Fibroblast of skin of left biceps (primary cell): Measurements from ENCODE around the gene MED15.

Experiments
- DNase-seq, 2 experiments: peaks; one replicate each; pipeline ENCODE4 v3.0.0-alpha.2; 2013; ENCODE audit warnings: low read depth in 2 of 2

Gene MED15

DNA sequence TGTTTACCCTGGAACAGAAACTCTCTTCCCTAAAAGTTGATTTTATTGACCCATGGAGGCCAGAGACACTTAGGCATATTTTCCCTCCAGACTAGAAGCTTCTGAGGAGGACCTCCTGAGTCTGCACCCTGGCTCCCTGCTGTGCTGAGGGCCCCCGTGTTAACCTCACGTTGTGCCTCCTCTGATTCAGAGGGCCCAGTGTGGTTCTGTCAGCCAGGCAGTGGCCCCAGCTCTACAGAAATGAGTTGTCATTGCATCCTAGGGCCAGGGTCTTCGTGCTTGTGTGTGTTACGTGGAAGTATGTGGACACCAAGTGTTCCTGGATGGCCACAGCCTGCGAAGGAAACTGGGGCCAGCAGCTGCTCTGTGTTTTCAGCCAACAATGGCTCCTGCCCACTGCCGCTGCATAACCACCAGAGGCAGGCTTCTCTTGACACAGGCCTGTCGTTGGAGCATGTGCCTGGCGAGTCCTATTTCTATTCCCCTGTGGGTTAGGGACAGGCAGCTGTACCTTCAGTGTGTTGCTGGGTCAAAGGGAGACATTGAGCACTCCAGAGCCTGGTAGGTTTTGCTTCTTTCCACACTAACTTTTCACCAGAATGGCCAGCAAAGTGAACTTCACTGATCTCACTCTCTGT is 44.5 kb downstream of the MED15 start:
- no peak for DNase-seq

DNA sequence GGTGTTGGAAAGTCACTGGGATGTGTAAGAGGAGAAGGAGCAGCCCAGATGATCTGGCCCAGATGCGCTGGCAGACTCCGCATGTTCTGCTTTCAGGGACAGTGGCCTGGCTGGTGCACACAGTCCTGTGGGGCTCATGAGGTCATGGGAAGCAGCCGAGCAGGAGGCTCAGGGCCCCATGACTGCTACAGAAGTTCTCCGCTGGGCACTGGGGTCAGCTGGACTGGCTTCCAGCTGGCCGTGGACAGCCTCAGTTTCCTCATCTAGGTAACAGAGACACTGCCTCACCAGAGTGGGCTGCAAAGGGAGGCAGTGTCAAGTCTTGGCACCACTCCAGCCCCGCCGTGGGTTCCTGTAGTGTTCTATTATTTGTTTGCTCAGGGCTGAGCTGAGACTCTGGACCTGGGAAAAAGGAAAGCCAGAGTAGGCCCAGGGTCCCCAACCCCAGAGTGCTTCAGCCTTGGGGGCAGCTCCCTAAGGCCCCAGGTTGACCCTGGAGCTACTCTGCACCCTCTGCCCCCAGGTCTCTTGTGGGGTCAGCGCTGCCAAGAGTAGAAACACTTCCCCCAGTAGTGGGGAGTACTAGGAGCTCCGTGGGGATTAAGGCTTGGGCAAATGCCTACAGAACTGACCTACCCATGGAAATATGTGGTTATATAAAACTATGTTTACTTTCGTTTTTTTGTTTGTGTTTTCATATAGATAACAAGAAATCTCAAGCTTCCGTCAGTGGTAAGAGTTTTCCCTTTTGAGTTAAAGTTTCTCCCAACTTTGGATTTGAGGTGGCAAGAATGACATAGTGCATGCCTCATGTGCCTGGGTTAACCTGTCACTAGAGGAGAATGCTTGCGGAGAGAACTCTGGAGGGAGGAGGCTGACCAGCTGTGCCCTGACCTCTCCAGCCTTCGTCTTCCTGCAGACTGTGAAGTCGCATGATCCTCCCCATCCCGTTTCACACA is 45.3 kb downstream of the MED15 start:
- no peak for DNase-seq

GRCh38 chr22:20553947-20554741 is 46.7 kb downstream of the MED15 start:
- DNase-seq, result no peak

DNA sequence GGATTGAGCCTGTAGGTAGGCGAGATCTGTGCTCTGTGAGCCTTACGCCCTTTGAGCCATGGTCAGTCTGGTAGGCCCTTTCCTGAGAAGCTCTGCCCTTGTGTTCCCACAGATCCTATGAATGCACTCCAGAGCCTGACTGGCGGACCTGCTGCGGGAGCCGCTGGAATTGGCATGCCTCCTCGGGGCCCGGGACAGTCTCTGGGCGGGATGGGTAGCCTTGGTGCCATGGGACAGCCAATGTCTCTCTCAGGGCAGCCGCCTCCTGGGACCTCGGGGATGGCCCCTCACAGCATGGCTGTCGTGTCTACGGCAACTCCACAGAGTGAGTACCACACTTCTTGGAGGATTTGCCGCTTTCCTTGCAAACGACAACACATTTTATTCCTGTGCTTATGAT is 47.4 kb downstream of the MED15 start:
- DNase-seq, result no peak

GRCh38 chr22:20558534-20558933 is 51.1 kb downstream of the MED15 start:
- DNase-seq, result no peak

DNA sequence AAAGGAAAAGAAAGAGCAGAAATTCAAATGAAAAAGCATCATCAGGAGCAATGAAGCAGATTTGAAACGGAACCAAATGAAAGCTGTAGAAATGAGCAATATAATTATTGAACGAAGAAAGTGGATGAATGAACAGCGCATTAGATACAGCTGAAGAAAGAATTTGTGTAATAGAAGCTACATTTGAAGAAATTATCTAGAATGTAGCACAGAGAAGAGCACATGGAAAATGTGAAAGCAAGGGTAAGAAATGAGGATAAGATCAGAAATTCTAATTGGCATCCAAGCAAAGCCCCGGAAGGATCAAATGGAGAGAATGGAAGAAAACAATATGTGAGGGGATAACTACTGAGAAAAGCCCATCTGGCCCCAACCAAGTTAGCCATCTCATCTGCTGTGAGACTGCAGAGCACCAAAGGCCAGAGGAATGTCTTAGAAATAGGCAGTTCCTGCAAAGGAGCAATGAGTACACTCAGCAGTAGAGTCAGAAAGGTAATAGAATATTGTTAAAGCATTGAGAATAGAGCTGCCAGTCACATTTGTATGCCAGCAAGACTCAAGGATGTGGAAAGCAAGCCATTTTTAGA is 51.9 kb downstream of the MED15 start:
- no peak for DNase-seq

DNA sequence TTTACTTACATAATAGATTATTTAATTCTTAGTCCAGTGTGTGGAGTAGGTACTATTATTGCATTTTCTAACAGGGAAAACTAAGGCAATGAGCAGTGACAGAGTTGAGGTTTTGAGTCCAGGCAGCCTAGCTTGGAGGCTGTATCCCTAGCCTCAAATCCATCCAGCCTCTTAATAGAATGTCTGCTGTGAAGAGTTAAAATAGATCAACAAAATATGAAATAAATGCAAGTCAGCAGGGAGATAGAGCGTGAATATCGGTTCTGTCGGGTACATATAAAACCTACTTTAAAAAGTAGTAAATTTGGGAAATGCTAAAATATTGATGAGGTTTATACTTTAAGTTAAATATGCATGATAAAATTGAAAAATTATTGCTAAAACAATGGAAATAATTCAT is 53.3 kb downstream of the MED15 start:
- DNase-seq, result no peak

DNA sequence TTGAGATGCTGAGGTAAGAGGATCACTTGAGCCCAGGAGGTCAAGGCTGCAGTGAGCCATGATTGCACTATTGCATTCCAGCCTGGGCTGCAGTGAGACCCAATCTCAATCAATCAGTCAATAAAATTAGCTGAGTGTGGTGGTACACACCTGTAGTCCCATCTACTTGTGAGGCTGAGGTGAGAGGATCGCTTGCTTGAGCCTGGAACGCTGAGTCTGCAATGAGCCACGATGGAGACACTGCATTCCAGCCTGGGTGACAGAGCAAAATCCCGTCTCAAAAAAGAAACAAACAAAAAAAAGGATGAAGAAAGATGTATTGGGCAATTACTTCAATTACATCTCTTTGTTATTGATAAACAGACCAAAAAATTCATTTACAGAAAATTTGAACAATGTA is 54.5 kb downstream of the MED15 start:
- DNase-seq, result no peak

- DNase-seq, result no peak
Observed at GRCh38 chr22:20562607-20563465, 55.4 kb downstream of the MED15 start.

DNA sequence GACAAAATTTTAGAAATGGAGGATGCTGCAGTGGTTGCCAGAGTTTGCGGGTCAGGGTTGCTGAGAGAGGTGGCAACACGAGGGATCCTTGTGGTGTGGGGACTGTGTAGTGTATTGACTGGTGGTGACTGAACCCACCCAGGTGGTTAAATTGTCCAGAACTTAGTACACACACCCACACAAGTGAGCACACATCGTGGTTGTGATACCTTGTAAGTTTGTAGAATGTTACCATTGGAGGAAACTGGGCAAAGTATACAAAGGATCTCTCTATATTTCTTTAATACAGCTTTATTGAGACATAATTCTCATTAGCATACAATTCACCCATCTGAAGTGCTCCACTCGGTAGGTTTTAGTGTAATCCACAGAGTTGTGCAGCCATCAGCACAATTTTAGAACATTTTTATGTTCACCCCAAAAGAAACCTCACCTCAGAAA is 56.1 kb downstream of the MED15 start:
- no peak for DNase-seq

- DNase-seq, result no peak
Observed at GRCh38 chr22:20563941-20564371, 56.5 kb downstream of the MED15 start.

- DNase-seq, result no peak
Observed at GRCh38 chr22:20565079-20565734, 57.8 kb downstream of the MED15 start.

DNA sequence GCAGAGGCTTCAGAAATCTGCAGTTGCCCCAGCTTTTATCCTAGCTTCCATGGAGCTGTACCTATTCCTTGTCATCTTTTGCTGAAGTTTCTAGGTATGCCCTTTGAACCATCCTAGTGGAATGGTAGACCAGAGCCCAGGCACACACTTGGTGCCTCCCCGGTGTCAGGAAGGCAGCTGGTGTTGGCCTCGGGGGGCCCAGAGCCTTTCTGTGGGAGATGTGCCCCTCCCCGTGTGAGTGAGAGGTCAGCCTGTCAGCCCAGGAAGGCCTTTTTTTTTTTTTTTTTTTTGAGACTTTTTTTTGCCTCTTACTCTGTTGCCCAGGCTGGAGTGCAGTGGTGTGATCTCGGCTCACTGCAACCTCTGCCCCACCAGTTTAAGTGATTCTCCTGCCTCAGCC is 58.4 kb downstream of the MED15 start:
- DNase-seq, result no peak

GRCh38 chr22:20566420-20567260 is 59.2 kb downstream of the MED15 start:
- DNase-seq, result peak; percentile 51 to 54

GRCh38 chr22:20567371-20567847 is 60.0 kb downstream of the MED15 start:
- no peak for DNase-seq

GRCh38 chr22:20567993-20568417 is 60.6 kb downstream of the MED15 start:
- no peak for DNase-seq

GRCh38 chr22:20568502-20569058 is 61.2 kb downstream of the MED15 start:
- no peak for DNase-seq
